Smooth muscle cell (in vitro differentiated cells): ENCODE measurements around the gene ASTN2. TPM values are rescaled to one million over a fixed set of nuclear protein-coding genes. Genes with fewer than 3 reads are reported as not detected.

Experiments used
- DNase-seq: peaks from one replicate; lab custom pipeline; 2025; ENCODE audit not compliant: unreplicated experiment; lab: John Stamatoyannopoulos, UW
- H2AFZ ChIP-seq: fragments of 200-600 bp; sonication (generic); 2 replicates; pipeline ENCODE4 v1.6.0; 2016; ENCODE audit warnings: antibody characterized with exemption, low read depth, mild to moderate bottlenecking
- H3F3A ChIP-seq: fragments of 200-600 bp; sonication (generic); 2 replicates; pipeline ENCODE4 v1.6.0; 2017; ENCODE audit warnings: antibody characterized with exemption, low read depth
- H3K27ac ChIP-seq: fragments of 200-600 bp; sonication (generic); 2 replicates; pipeline ENCODE4 v1.5.1; 2016; ENCODE audit warnings: low read depth, mild to moderate bottlenecking
- H3K27me3 ChIP-seq: fragments of 200-600 bp; sonication (generic); 2 replicates; pipeline ENCODE4 v1.6.1; 2016; ENCODE audit warnings: low read depth, mild to moderate bottlenecking
- H3K36me3 ChIP-seq: fragments of 200-600 bp; sonication (generic); 2 replicates; pipeline ENCODE4 v1.5.1; 2016; ENCODE audit warnings: low read depth
- H3K4me1 ChIP-seq: fragments of 200-600 bp; sonication (generic); 2 replicates; pipeline ENCODE4 v1.5.1; 2016; ENCODE audit warnings: low read depth
- H3K4me2 ChIP-seq: fragments of 200-600 bp; sonication (generic); 2 replicates; pipeline ENCODE4 v1.6.0; 2016; ENCODE audit warnings: mild to moderate bottlenecking
- H3K4me3 ChIP-seq: fragments of 200-600 bp; sonication (generic); 2 replicates; pipeline ENCODE4 v1.5.1; 2016; ENCODE audit warnings: mild to moderate bottlenecking
- H3K79me2 ChIP-seq: fragments of 200-600 bp; sonication (generic); 2 replicates; pipeline ENCODE4 v1.6.0; 2016; ENCODE audit warnings: low read depth, mild to moderate bottlenecking
- H3K9ac ChIP-seq: fragments of 200-600 bp; sonication (generic); 2 replicates; pipeline ENCODE4 v1.6.0; 2016; ENCODE audit warnings: low read depth
- H3K9me3 ChIP-seq: fragments of 200-600 bp; sonication (generic); replicated peaks from 2 replicates; pipeline ENCODE4 v1.5.1; 2016; ENCODE audit warnings: low read depth
- H4K20me1 ChIP-seq: fragments of 200-600 bp; sonication (generic); 2 replicates; pipeline ENCODE4 v1.6.0; 2016; ENCODE audit warnings: low read depth
- WGBS: methylation state at CpG from one replicate; pipeline ENCODE4 v1.1.7; 2016; ENCODE audit warnings: low lambda C conversion rate; 5-methylcytosine and 5-hydroxymethylcytosine counted together
- polyA plus RNA-seq: library from polyadenylated mRNA; unstranded; fragments of >200 nt; fragmentation: Nextera tagmentation; extraction: Ambion mirVana; gene quantifications from 2 replicates; pipeline ENCODE4 v1.2.1, GENCODE V29; 2016
- total RNA-seq: library from RNA; depleted of rRNA; stranded (reverse); fragments of >200 nt; gene quantifications from 2 replicates; pipeline ENCODE4 v1.2.3, GENCODE V29; 2014
- TF ChIP-seq, protein P1 (sequence below): fragments of 200-600 bp; sonication (generic); IDR thresholded peaks from 2 replicates; pipeline ENCODE4 v1.5.1; 2017; ENCODE audit warnings: borderline replicate concordance, mild to moderate bottlenecking, antibody characterized with exemption; ENCODE audit not compliant: insufficient read depth, poor library complexity, severe bottlenecking

The ASTN2 gene
- total and polyA plus RNA-seq, 2 experiments from 2014 or later = 6.5 to 6.7 TPM

DNA sequence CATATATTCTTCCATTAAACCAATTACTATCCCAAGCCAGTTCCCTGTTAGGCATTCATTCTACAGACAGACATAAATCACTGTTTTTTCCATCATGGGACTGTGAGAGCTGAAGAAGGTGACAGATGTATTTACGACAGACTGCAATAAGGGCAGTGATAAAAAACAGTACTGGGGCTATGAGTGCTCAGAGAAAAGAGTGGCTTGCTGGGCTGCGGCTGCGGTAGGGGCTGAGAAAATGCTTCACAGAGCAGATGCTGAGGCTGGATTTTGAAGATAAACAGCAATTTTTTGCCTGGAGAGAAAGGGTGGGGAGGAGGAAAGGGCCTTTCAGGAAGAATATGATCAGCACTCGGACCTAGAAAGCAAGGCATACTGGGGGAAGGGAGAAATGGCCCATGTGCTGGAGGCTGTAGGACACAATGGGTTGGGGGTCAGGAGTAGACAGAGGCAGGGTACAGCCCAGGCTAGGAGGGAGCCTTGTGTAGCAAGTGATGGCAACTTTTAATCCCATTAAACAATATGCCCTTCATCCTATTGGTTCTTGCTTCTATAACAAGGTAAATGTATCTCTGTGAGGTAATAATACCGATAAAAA, 279.3 kb downstream of the ASTN2 start:
- H3K27me3 ChIP-seq = peaks cover 18% of the 10 kb centered on the region
- no peaks in the 10 kb centered on the region for H3K9me3 ChIP-seq
- DNase-seq = no peak
- TF ChIP-seq, protein P1, sequence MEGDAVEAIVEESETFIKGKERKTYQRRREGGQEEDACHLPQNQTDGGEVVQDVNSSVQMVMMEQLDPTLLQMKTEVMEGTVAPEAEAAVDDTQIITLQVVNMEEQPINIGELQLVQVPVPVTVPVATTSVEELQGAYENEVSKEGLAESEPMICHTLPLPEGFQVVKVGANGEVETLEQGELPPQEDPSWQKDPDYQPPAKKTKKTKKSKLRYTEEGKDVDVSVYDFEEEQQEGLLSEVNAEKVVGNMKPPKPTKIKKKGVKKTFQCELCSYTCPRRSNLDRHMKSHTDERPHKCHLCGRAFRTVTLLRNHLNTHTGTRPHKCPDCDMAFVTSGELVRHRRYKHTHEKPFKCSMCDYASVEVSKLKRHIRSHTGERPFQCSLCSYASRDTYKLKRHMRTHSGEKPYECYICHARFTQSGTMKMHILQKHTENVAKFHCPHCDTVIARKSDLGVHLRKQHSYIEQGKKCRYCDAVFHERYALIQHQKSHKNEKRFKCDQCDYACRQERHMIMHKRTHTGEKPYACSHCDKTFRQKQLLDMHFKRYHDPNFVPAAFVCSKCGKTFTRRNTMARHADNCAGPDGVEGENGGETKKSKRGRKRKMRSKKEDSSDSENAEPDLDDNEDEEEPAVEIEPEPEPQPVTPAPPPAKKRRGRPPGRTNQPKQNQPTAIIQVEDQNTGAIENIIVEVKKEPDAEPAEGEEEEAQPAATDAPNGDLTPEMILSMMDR = no peak
- no peaks in the 10 kb centered on the region for H3K36me3 ChIP-seq
- no peaks in the 10 kb centered on the region for H4K20me1 ChIP-seq
- no peaks in the 10 kb centered on the region for H3F3A ChIP-seq
- no peaks in the 10 kb centered on the region for H3K4me1 ChIP-seq
- no peaks in the 10 kb centered on the region for H3K79me2 ChIP-seq
- no peak overlapping the region for H2AFZ ChIP-seq
- WGBS = 31% methylated on average over 5 of the region's 5 CpGs
- no peak overlapping the region for H3K4me2 ChIP-seq
- H3K4me3 ChIP-seq = no peak overlapping the region
- no peak overlapping the region for H3K9ac ChIP-seq
- H3K27ac ChIP-seq = no peak overlapping the region

DNA sequence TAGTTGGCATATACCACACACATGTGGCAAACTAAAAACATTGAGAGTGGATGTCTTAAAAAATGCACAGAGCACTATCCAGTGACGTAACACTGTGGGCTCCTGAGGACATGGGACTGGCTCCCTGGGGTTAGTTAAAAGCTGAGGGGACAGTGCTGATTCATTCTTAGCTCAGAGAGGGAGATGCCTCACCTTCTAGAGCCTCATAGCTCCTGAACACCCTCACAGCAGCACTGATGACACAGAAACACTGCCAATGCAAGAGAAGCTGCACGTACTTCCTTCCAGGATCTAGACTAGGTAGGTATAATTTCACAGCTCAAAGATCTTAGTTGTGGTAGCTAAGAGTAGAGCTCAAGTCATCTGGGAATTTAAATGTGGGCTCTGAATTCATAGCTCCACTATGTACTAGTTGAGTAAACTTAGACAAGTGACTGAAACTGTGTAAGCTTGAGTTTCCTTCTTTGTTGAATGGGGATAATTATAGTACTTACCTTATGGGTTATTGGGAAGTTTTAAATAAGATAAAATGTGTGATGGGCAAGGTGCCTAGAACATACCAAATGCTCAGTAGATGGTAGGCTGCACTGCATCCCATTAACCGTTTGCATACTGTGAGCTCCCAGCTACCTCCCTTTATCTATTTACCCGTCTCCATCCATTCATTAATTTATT, 279.9 kb downstream of the ASTN2 start:
- no peaks in the 10 kb centered on the region for H3K9me3 ChIP-seq
- no peak overlapping the region for H2AFZ ChIP-seq
- H3K4me3 ChIP-seq = no peak overlapping the region
- no peaks in the 10 kb centered on the region for H4K20me1 ChIP-seq
- peaks cover 15% of the 10 kb centered on the region for H3K27me3 ChIP-seq
- no peaks in the 10 kb centered on the region for H3F3A ChIP-seq
- H3K36me3 ChIP-seq = no peaks in the 10 kb centered on the region
- no peak overlapping the region for H3K9ac ChIP-seq
- TF ChIP-seq, protein P1 = no peak
- no peaks in the 10 kb centered on the region for H3K4me1 ChIP-seq
- no peak overlapping the region for H3K4me2 ChIP-seq
- no peak for DNase-seq
- H3K27ac ChIP-seq = no peak overlapping the region
- 74% methylated on average over 4 of the region's 4 CpGs for WGBS
- no peaks in the 10 kb centered on the region for H3K79me2 ChIP-seq

DNA sequence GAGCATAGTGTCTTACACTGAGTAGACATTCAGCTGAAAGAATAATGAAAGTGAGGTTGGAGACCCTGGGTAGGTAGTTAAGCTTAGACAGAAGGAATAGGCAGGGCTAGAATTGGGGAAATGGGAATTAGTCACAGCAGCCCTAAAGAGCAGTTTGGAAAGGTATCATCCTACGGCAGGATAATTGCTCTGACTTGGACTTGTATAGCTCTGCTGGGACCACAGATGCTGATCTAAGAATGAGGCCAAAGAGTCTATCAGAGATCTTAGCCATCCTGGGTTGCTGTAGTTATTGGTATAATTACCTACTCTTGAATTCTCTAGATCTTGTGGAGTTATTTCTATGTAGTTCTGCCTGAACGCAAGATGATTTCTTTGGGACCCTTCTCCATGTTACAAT, 288.0 kb downstream of the ASTN2 start:
- H3K4me2 ChIP-seq = no peak overlapping the region
- WGBS = 85% methylated on average over 2 of the region's 2 CpGs

More for the DNA sequence above, 288.0 kb downstream of the ASTN2 start:
- no peaks in the 10 kb centered on the region for H3K79me2 ChIP-seq
- no peaks in the 10 kb centered on the region for H3K9me3 ChIP-seq
- no peaks in the 10 kb centered on the region for H4K20me1 ChIP-seq
- no peak overlapping the region for H3K27ac ChIP-seq
- no peak overlapping the region for H2AFZ ChIP-seq
- no peak overlapping the region for H3K9ac ChIP-seq
- TF ChIP-seq, protein P1 = no peak
- H3K27me3 ChIP-seq = no peaks in the 10 kb centered on the region
- H3K36me3 ChIP-seq = no peaks in the 10 kb centered on the region
- H3F3A ChIP-seq = no peaks in the 10 kb centered on the region
- no peak for DNase-seq
- no peak overlapping the region for H3K4me3 ChIP-seq
- no peaks in the 10 kb centered on the region for H3K4me1 ChIP-seq
